ENCODE data around the gene CBX5.
"Not testable (repeated sequence)": the region's sequence is repeated elsewhere in the genome, so short reads cannot be mapped to it uniquely, and the experiment has no call there.

CBX5 gene

DNA sequence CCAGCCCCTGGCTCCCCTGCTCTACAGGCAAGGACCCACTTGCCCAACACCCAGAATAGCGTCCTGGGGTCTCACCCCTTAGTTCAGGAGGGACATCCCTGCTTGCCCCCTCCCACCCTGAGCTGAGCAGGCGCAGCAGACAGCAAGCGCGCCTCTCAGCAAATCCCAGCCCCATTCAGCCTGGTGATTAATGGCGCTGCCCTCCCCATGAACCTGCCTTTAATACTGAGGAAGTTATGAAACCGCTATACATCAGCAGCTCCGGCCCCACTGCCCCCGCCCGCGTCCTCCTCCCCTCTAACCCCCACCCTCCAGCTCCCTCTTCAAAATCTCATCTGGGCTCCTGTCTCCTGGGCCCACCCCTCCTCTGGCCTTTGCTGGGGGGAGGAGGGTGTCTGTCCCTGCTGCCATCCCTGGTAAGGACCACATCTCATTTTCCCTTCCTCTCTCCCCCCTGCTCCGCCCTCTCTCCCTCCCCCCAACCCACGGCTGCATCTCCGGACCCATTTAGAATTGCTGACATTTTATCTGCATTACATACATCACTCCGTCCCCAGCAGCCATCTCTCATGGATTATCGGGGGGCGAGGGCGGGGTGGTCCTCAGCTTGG is 84.1 kb downstream of the CBX5 start:
- no peak for DNase-seq

- DNase-seq, result no peak
These were observed 84.7 kb downstream of the CBX5 start for GRCh38 chr12:54195080-54195736.

DNA sequence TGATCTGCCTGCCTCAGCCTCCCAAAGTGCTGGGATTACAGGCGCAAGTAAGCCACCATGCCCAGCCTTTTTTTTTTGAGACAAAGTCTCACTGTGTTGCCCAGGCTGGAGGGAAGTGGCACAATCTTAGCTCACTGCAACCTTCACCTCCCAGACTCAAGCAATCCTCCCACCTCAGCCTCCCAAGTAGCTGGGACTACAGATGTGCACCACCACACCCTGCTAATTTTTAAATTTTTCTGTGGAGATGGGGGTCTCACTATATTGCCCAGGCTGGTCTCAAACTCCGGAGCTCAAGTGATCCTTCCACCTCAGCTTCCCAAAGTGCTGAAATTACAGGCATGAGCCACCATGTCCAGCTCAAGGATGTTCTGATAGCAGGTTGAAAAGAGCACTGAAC is 85.3 kb downstream of the CBX5 start:
- not testable (repeated sequence) for DNase-seq

GRCh38 chr12:54193434-54193833 is 86.5 kb downstream of the CBX5 start:
- DNase-seq, result no peak

DNA sequence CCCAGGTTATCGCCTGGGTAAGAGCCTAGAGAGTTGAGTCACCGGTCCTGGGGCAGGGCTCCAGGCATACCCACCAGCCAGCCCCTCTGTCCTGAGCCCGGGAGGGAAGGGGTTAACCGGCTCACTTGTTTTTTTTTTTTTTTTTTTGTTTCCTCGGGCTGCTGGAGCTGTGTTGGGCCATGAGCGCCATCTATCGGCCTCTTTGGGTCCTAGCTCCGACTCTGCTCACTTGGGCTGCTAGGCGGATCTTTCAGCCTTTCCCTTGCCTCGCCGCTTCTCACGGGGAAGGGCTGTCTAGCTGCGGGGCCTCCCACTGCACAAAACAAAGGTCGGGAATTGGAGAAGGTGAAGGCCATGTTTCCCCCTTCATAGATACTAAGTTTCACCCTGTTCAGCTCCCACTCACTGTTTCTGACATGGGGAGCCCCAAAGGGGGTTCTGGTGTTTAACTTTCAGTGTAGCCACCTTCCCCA is 88.3 kb downstream of the CBX5 start:
- peak; percentile 68 to 69 for DNase-seq

- DNase-seq, result no peak
These were observed 88.8 kb downstream of the CBX5 start for GRCh38 chr12:54191126-54191525.

- DNase-seq, result no peak
These were observed 90.8 kb downstream of the CBX5 start for GRCh38 chr12:54189198-54189539.

GRCh38 chr12:54187075-54187474 is 92.8 kb downstream of the CBX5 start:
- DNase-seq, result no peak

DNA sequence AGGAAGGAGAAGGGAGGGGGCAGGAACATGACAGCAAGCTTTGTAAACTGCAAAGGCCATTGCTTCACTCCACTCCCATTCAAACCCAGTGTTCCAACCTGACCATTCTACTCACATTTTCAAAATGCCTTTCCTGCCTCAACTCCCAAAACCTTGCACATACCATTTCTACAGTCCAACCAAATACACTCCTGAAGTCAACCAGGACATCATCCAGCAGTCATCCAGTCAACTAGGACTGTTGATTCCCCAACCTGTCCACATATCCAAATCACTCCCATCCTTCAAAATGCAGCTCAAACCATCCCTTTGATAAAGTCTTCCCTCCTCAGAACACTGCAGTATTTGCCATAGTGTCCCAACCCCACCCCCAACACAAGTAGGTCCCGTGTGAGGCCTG is 94.0 kb downstream of the CBX5 start:
- no peak for DNase-seq

- DNase-seq, result not testable (repeated sequence)
These were observed 94.6 kb downstream of the CBX5 start for GRCh38 chr12:54185297-54185696.

DNA sequence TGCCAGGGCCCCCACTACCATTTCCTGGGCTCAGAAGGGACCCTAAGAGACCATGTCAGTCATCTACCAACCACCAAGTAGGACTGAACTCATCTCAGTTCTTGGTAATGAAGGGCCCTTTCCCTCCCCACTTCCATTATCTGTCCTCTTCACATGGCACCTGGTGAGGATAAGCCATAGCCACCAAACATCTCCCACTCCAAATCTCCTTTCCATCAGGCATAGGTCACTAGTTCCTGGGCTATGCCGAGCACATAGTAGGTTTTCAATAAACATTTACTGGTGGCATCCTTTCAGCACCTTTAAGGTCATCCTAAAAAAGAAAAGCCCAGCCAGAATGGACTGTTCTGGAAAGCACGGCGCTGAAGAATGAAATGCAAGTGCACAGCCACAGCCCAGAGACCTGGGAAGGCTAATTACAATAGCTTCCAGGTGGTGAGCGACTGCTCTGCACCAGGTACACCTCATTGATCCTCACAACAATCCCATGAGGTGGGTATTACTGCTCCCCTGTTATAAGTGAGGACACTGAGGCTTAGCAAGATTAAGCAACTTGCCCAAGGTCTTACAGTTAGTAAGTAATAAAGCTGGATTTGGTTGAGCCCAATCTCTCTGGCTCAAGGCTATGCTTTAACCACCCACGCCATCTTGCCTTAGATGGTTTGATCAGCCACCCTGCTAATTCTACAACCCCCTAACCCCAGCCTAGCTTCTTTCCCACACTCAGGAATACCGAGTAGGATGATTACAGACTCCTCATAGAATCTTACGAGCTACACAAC is 95.7 kb downstream of the CBX5 start:
- DNase-seq, result no peak

GRCh38 chr12:54182981-54183380 is 96.9 kb downstream of the CBX5 start:
- no peak for DNase-seq

- DNase-seq, result no peak
These were observed 97.8 kb downstream of the CBX5 start for GRCh38 chr12:54182086-54182485.
